Endometrial microvascular endothelial cells (primary cell): ENCODE results near the gene LIPC. TPM values are rescaled to one million over a fixed set of nuclear protein-coding genes. Genes with fewer than 3 reads are reported as not detected.

Experiments
- in situ Hi-C: cut with HindIII; loops from 2 replicates; pipeline ENCODE4 v1.10.0; 2017; ENCODE audit warnings: low sequenced_read_pairs, low pct_unique_long_range_greater_than_20kb; ENCODE audit errors: inconsistent ontology term
- total RNA-seq: library from RNA; depleted of rRNA; stranded (reverse); fragments of >200 nt; gene quantifications from one replicate; pipeline ENCODE4 v1.2.3, GENCODE V29; 2015; ENCODE audit errors: inconsistent ontology term

Gene LIPC
- total RNA-seq, 1 donor from 2014 or later = not detected

- in situ Hi-C loops = no loop called here
These were observed 107.1 kb downstream of the LIPC start for GRCh38 chr15:58538901-58539300.

- in situ Hi-C loops = no loop called here
These were observed 107.8 kb downstream of the LIPC start for GRCh38 chr15:58539548-58539947.

GRCh38 chr15:58541410-58542087 is 109.8 kb downstream of the LIPC start:
- in situ Hi-C loops = no loop called here

- in situ Hi-C loops = no loop called here
These were observed 112.0 kb downstream of the LIPC start for GRCh38 chr15:58543664-58544335.

GRCh38 chr15:58544756-58545155 is 113.0 kb downstream of the LIPC start:
- in situ Hi-C loops = no loop called here

- in situ Hi-C loops = no loop called here
These were observed 113.7 kb downstream of the LIPC start for GRCh38 chr15:58545307-58546065.

- in situ Hi-C loops = no loop called here
These were observed 114.3 kb downstream of the LIPC start for GRCh38 chr15:58546066-58546591.

GRCh38 chr15:58546635-58547627 is 115.1 kb downstream of the LIPC start:
- in situ Hi-C loops = no loop called here

- in situ Hi-C loops = no loop called here
These were observed 116.0 kb downstream of the LIPC start for GRCh38 chr15:58547628-58548307.

GRCh38 chr15:58548308-58549012 is 116.7 kb downstream of the LIPC start:
- in situ Hi-C loops = no loop called here

- in situ Hi-C loops = no loop called here
These were observed 117.4 kb downstream of the LIPC start for GRCh38 chr15:58549013-58549784.

GRCh38 chr15:58549785-58550074 is 117.9 kb downstream of the LIPC start:
- in situ Hi-C loops = no loop called here

- in situ Hi-C loops = no loop called here
These were observed 119.4 kb downstream of the LIPC start for GRCh38 chr15:58551084-58551763.

GRCh38 chr15:58551764-58552504 is 120.1 kb downstream of the LIPC start:
- in situ Hi-C loops = no loop called here

GRCh38 chr15:58552505-58553364 is 120.9 kb downstream of the LIPC start:
- in situ Hi-C loops = no loop called here
